ENCODE measurements around the gene CDC42EP1. TPM values are rescaled to one million over a fixed set of nuclear protein-coding genes. Genes with fewer than 3 reads are reported as not detected.

CDC42EP1 gene
- total RNA-seq, 1 donor from 2014 or later: 52.6 TPM

DNA sequence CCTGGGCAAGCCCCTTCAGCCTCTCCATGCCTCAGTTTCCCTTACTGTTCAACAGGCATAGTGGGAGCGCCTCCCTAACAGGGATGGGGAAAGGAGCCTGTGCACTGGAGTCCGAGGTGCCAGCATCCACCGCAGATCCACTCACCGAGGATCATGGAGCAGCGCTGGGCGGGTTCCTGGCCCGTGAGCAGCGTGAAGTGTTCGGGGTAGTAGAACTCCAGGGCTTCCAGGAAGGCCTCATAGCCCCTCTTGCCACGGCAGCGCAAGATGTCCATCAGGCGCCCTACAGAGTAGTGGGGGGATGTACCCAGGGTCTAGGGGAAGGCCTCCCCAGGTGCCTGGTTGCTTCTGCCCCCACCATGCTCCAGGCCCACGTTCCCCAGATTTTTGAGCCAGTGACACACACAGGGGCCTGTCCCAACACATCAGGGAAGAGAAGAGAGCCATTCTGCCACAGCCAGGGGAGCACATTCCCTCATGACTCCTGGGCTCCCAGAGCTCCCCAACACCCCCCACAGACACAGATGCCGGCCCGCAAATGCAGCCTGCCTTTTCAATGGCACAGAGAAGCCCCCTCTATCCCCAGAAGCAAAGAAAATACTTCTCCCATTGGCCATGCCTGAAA lies 42.3 kb upstream of the CDC42EP1 start:
- Mint-ChIP-seq H3K9me3 (ENCODE audit: low read depth) (peaks cover 4% of the 10 kb centered on the region), H3K36me3 (ENCODE audit: insufficient read depth) (peaks cover 19% of the 10 kb centered on the region), H3K4me3 (ENCODE audit: low read depth) (peak overlapping the region; percentile 82), H3K4me1 (ENCODE audit: low read depth) (peaks cover 16% of the 10 kb centered on the region), H3K27me3 (peaks cover 5% of the 10 kb centered on the region), H3K27ac (peak overlapping the region; percentile 31)
- no peak for DNase-seq (ENCODE audit: low spot score, unreplicated experiment)
- TF ChIP-seq, protein P1, sequence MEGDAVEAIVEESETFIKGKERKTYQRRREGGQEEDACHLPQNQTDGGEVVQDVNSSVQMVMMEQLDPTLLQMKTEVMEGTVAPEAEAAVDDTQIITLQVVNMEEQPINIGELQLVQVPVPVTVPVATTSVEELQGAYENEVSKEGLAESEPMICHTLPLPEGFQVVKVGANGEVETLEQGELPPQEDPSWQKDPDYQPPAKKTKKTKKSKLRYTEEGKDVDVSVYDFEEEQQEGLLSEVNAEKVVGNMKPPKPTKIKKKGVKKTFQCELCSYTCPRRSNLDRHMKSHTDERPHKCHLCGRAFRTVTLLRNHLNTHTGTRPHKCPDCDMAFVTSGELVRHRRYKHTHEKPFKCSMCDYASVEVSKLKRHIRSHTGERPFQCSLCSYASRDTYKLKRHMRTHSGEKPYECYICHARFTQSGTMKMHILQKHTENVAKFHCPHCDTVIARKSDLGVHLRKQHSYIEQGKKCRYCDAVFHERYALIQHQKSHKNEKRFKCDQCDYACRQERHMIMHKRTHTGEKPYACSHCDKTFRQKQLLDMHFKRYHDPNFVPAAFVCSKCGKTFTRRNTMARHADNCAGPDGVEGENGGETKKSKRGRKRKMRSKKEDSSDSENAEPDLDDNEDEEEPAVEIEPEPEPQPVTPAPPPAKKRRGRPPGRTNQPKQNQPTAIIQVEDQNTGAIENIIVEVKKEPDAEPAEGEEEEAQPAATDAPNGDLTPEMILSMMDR (IDR thresholded peaks at IDR 0.05; ENCODE audit: unreplicated experiment): no peak

DNA sequence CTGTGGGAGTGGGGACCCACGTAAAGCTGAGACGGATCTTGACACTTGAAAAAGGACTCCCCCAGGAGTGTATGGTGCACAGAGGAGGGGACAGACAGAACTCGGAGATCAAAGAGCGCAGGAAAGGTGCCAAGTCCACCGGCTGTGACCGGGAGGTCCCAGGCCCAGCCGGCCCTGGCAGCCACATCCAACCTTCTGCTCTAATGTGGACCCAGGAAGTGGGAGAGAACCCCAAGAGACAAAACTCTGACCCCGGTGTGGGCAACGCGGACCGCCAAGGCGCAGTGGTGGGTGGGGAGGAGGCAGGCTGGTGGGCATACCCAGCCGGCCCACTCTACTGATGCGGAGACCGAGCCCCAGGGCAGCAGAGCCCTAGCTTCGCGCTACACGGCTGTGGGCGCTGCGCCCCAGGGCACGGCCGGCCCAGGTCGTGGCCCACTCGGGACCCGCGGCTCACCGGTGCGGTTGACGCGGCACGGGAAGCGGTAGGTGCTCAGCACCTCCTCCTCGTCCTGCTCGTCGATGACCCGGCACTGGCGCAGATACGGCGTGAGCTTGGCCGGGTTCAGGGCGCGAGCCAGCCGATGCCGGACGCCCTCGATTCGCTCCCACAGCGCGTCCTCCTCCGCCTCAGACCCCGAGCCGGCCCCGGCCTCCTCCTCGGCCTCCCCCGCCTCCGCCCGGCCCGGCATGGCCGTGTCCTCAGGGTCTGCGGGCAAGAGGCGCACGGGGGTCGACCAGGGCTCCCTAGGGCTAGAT lies 41.6 kb upstream of the CDC42EP1 start:
- H3K4me1 Mint-ChIP-seq (ENCODE audit: low read depth): peaks cover 9% of the 10 kb centered on the region
- TF ChIP-seq, protein P1 (IDR thresholded peaks at IDR 0.05; ENCODE audit: unreplicated experiment): no peak
- H3K36me3 Mint-ChIP-seq (ENCODE audit: insufficient read depth): peaks cover 19% of the 10 kb centered on the region
- H3K27ac Mint-ChIP-seq: peak overlapping the region; percentile 31
- H3K4me3 Mint-ChIP-seq (ENCODE audit: low read depth): peak overlapping the region; percentile 82
- peaks cover 4% of the 10 kb centered on the region for H3K9me3 Mint-ChIP-seq (ENCODE audit: low read depth)
- peaks cover 6% of the 10 kb centered on the region for H3K27me3 Mint-ChIP-seq
- DNase-seq (ENCODE audit: low spot score, unreplicated experiment): no peak

DNA sequence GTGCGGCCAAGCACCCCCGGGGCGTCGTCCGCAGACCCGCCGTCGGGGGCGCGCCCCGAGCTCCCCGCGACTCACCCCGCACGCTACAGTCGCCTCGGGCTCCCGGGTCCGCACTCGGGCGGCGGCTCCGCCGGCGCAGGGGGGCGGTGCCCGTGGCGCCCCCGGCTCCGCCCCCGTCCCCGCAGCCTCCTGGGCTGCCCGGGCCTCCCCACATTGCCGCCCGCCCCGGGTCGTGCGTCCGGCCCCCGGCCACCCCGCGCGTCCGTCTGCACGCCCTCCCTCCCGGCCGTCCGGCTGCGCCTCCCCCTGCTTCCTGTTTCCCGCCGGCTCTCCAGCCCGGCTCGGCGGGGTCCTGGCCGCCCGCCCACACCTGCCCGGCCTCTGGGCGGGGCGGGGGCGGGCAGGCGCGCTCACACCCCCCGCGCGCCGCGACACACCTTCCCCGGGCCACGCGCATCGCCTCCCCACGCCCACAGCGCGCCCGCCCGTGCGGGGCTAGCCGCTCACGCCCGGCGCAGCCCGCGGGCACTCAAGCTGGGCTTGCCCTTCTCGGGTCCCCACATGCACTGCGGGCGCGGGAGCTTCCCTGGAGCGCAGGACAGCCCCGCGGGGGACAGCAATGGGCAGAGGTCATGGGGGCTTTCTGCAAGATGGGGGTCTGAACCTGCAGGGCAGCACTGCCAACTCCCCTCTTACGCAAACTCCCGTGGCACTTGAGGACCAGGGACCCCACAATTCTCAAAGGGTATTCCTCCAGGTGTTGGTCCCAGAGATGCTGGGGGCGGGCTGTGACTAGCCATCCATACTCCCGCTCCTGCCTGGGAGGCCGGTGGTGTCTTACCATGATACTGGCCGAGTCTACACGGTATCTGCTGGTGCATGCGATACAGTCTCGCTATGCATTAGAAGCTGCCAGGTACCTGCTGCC lies 40.7 kb upstream of the CDC42EP1 start, which contains the start of gene CARD10:
TSS of gene CARD10 (minus strand) at position 148 of the 928 bp plus-strand sequence. CDS start 215 bp downstream, outside the sequence.
- H3K9me3 Mint-ChIP-seq (ENCODE audit: low read depth): peaks cover 4% of the 10 kb centered on the region
- peak within 1 kb of the TSS; percentile 31 for H3K27ac Mint-ChIP-seq
- DNase-seq (ENCODE audit: low spot score, unreplicated experiment): no peak
- H3K36me3 Mint-ChIP-seq (ENCODE audit: insufficient read depth): peaks cover 16% of the 10 kb centered on the region
- TF ChIP-seq, protein P1 (IDR thresholded peaks at IDR 0.05; ENCODE audit: unreplicated experiment): no peak
- H3K27me3 Mint-ChIP-seq: peaks cover 6% of the 10 kb centered on the region
- H3K4me3 Mint-ChIP-seq (ENCODE audit: low read depth): peak within 1 kb of the TSS; percentile 82
- peaks cover 9% of the 10 kb centered on the region for H3K4me1 Mint-ChIP-seq (ENCODE audit: low read depth)

DNA sequence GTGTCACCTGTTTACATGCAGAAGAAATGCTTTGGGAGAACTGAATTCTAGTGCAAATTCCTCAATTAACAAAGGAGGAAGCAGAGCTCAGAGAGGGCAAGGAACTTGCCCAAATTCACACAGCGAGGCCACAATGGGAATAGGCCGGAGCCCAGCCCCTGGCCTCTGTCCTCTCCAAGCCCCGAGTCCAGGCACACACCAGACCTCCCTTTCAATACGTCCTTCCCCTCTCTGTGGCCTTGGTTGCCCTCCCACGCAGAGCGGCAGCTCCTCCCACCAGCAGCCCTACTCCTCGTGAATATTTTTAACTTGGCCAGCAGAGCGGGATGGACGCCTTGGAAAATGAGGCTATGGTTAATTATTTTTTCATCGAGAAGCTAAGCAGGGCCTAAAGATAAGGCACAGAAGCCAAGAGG lies 39.5 kb upstream of the CDC42EP1 start:
- peaks cover 10% of the 10 kb centered on the region for H3K36me3 Mint-ChIP-seq (ENCODE audit: insufficient read depth)
- H3K27me3 Mint-ChIP-seq: peaks cover 6% of the 10 kb centered on the region
- TF ChIP-seq, protein P1 (IDR thresholded peaks at IDR 0.05; ENCODE audit: unreplicated experiment): no peak
- peaks cover 9% of the 10 kb centered on the region for H3K4me1 Mint-ChIP-seq (ENCODE audit: low read depth)
- H3K4me3 Mint-ChIP-seq (ENCODE audit: low read depth): peak overlapping the region; percentile 60
- no peak for DNase-seq (ENCODE audit: low spot score, unreplicated experiment)
- no peak overlapping the region for H3K27ac Mint-ChIP-seq
- H3K9me3 Mint-ChIP-seq (ENCODE audit: low read depth): peaks cover 4% of the 10 kb centered on the region

All from progenitor cell of endocrine pancreas (in vitro differentiated cells).